ENCODE measurements around the gene KRTAP4-12.

Gene KRTAP4-12

DNA sequence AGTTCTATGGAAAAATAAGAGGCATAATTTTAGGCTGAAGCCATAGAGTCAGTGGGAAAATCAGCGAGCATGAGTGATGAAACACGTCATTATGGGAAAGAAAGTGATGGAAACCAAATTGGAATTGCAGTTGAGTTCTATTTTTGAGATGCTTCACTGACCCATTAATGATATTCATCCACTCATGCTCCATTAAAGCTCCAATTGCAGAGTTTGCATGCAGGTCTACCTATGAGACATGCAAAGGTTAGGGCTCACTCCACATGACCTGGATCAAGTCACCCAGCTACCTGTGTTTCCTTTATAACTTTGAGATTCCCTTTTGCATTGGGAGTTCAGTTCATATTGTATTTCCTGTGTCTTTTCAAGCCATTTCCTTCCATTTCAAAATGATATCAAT lies 50.3 kb downstream of the KRTAP4-12 start:
- no peak for DNase-seq (ENCODE audit: low spot score)

More for the DNA sequence above, 50.3 kb downstream of the KRTAP4-12 start:
- in situ Hi-C loops (cut with MboI; ENCODE audit: low pct_unique_long_range_greater_than_20kb, low sequenced_read_pairs, unreplicated experiment), result no loop called here
- TF ChIP-seq, protein P1, sequence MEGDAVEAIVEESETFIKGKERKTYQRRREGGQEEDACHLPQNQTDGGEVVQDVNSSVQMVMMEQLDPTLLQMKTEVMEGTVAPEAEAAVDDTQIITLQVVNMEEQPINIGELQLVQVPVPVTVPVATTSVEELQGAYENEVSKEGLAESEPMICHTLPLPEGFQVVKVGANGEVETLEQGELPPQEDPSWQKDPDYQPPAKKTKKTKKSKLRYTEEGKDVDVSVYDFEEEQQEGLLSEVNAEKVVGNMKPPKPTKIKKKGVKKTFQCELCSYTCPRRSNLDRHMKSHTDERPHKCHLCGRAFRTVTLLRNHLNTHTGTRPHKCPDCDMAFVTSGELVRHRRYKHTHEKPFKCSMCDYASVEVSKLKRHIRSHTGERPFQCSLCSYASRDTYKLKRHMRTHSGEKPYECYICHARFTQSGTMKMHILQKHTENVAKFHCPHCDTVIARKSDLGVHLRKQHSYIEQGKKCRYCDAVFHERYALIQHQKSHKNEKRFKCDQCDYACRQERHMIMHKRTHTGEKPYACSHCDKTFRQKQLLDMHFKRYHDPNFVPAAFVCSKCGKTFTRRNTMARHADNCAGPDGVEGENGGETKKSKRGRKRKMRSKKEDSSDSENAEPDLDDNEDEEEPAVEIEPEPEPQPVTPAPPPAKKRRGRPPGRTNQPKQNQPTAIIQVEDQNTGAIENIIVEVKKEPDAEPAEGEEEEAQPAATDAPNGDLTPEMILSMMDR (IDR thresholded peaks at IDR 0.05; ENCODE audit: extremely low read depth, insufficient read depth, missing control alignments), result no peak

All from GM13977 (cell line).